Neural progenitor cell (in vitro differentiated cells): ENCODE measurements around the gene AKAP8L. TPM values are rescaled to one million over a fixed set of nuclear protein-coding genes. Genes with fewer than 3 reads are reported as not detected.
"Not testable (repeated sequence)": the region's sequence is repeated elsewhere in the genome, so short reads cannot be mapped to it uniquely, and the experiment has no call there.

Experiments used
- DNase-seq: peaks from one replicate; pipeline ENCODE4 v3.0.0-alpha.2; 2016; ENCODE audit warnings: low spot score
- H2AFZ ChIP-seq: fragments of 200-600 bp; sonication (generic); replicated peaks from 2 replicates; pipeline ENCODE4 v1.6.1; 2016; ENCODE audit warnings: antibody characterized with exemption
- H3F3A ChIP-seq: fragments of 200-600 bp; sonication (generic); 2 replicates; pipeline ENCODE4 v1.6.1; 2016; ENCODE audit warnings: antibody characterized with exemption, low read depth
- H3K27ac ChIP-seq: fragments of 200-600 bp; sonication (generic); 2 replicates; pipeline ENCODE4 v1.5.1; 2016; ENCODE audit warnings: mild to moderate bottlenecking
- H3K27me3 ChIP-seq: fragments of 200-600 bp; sonication (generic); 2 replicates; pipeline ENCODE4 v1.6.1; 2016; ENCODE audit warnings: mild to moderate bottlenecking, moderate library complexity
- H3K36me3 ChIP-seq: fragments of 200-600 bp; sonication (generic); 2 replicates; pipeline ENCODE4 v1.5.1; 2016
- H3K4me1 ChIP-seq: fragments of 200-600 bp; sonication (generic); 2 replicates; pipeline ENCODE4 v1.6.1; 2016; ENCODE audit warnings: mixed run types
- H3K4me2 ChIP-seq: fragments of 200-600 bp; sonication (generic); 2 replicates; pipeline ENCODE4 v1.6.1; 2016
- H3K4me3 ChIP-seq: fragments of 200-600 bp; sonication (generic); 2 replicates; pipeline ENCODE4 v1.5.1; 2016
- H3K79me2 ChIP-seq: fragments of 200-600 bp; sonication (generic); 2 replicates; pipeline ENCODE4 v1.6.1; 2016; ENCODE audit warnings: low read depth
- H3K9ac ChIP-seq: fragments of 200-600 bp; sonication (generic); 2 replicates; pipeline ENCODE4 v1.6.1; 2016
- H3K9me3 ChIP-seq: fragments of 200-600 bp; sonication (generic); 2 replicates; pipeline ENCODE4 v1.5.1; 2016; ENCODE audit warnings: low read depth
- H4K20me1 ChIP-seq: fragments of 200-600 bp; sonication (generic); 2 replicates; pipeline ENCODE4 v1.6.1; 2016; ENCODE audit warnings: low read depth
- H3K27ac Mint-ChIP-seq: 3 replicates; pipeline ENCODE4 v1.8.0; 2021; ENCODE audit warnings: mixed read lengths
- H3K27me3 Mint-ChIP-seq: 2 replicates; pipeline ENCODE4 v1.8.0; 2022; ENCODE audit warnings: low read depth, mild to moderate bottlenecking, inconsistent platforms, moderate library complexity, mixed read lengths; ENCODE audit not compliant: insufficient read depth
- H3K36me3 Mint-ChIP-seq: 3 replicates; pipeline ENCODE4 v1.8.0; 2021; ENCODE audit warnings: mixed read lengths
- H3K4me1 Mint-ChIP-seq: 3 replicates; pipeline ENCODE4 v1.8.0; 2021; ENCODE audit warnings: mixed read lengths
- H3K4me3 Mint-ChIP-seq: 3 replicates; pipeline ENCODE4 v1.8.0; 2021; ENCODE audit warnings: mild to moderate bottlenecking, moderate library complexity, mixed read lengths
- H3K9me3 Mint-ChIP-seq: 3 replicates; pipeline ENCODE4 v1.8.0; 2020; ENCODE audit warnings: mixed read lengths
- EZH2 ChIP-seq: fragments of 200-600 bp; sonication (generic); IDR thresholded peaks from 2 replicates; pipeline ENCODE4 v1.6.1; 2017; ENCODE audit warnings: antibody characterized with exemption, mild to moderate bottlenecking, moderate library complexity
- EZH2phosphoT487 ChIP-seq: fragments of 200-600 bp; sonication (generic); IDR thresholded peaks from 2 replicates; pipeline ENCODE4 v1.6.1; 2017; ENCODE audit warnings: antibody characterized with exemption
- total RNA-seq: library from RNA; depleted of rRNA; stranded (reverse); fragments of >200 nt; gene quantifications from 2 replicates; pipeline ENCODE4 v1.2.3, GENCODE V29; 2015; ENCODE audit warnings: low replicate concordance
- TF ChIP-seq, protein P1 (sequence below): fragments of 200-600 bp; sonication (generic); IDR thresholded peaks from 2 replicates; pipeline ENCODE4 v1.5.1; 2017; ENCODE audit warnings: antibody characterized with exemption, mild to moderate bottlenecking

Gene AKAP8L
- total RNA-seq, 1 donor from 2014 or later = 131 TPM

GRCh38 chr19:15412832-15413231, 6.0 kb downstream of the AKAP8L start:
- Histone ChIP-seq H3K36me3 (no peaks in the 10 kb centered on the region), H3K27ac (peak overlapping the region; percentile 72), H2AFZ (no peak overlapping the region), H3K9ac (no peak overlapping the region), H4K20me1 (peaks cover 95% of the 10 kb centered on the region), H3K27me3 (no peaks in the 10 kb centered on the region), H3F3A (peaks cover 8% of the 10 kb centered on the region), H3K4me1 (peaks cover 23% of the 10 kb centered on the region), H3K4me2 (peak overlapping the region; percentile 49), H3K9me3 (no peaks in the 10 kb centered on the region), H3K79me2 (peaks cover 100% of the 10 kb centered on the region), H3K4me3 (no peak overlapping the region)
- H3K27me3 Mint-ChIP-seq = no peaks in the 10 kb centered on the region
- TF ChIP-seq EZH2phosphoT487 (no peak), EZH2 (no peak)
- TF ChIP-seq, protein P1, sequence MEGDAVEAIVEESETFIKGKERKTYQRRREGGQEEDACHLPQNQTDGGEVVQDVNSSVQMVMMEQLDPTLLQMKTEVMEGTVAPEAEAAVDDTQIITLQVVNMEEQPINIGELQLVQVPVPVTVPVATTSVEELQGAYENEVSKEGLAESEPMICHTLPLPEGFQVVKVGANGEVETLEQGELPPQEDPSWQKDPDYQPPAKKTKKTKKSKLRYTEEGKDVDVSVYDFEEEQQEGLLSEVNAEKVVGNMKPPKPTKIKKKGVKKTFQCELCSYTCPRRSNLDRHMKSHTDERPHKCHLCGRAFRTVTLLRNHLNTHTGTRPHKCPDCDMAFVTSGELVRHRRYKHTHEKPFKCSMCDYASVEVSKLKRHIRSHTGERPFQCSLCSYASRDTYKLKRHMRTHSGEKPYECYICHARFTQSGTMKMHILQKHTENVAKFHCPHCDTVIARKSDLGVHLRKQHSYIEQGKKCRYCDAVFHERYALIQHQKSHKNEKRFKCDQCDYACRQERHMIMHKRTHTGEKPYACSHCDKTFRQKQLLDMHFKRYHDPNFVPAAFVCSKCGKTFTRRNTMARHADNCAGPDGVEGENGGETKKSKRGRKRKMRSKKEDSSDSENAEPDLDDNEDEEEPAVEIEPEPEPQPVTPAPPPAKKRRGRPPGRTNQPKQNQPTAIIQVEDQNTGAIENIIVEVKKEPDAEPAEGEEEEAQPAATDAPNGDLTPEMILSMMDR = no peak
- H3K27ac Mint-ChIP-seq = peak overlapping the region; percentile 51
- peaks cover 27% of the 10 kb centered on the region for H3K36me3 Mint-ChIP-seq
- H3K9me3 Mint-ChIP-seq = no peaks in the 10 kb centered on the region
- peaks cover 28% of the 10 kb centered on the region for H3K4me1 Mint-ChIP-seq
- no peak overlapping the region for H3K4me3 Mint-ChIP-seq
- DNase-seq = no peak

DNA sequence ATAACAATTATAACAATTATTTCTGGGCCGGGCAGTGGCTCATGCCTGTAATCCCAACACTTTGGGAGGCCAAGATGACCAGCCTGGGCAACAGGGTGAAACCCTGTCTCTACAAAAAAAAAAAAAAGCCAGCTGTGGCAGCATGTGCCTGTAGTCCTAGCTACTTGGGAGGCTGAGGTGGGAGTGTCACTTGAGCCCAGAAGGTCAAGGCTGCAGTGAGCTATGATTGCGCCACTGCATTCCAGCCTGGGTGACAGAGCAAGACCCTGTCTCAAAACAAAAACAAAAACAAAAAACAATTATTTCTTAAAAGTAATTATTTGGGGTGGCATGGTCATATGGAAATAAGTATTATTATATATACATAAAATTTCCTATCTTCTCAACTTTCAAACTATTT, 7.4 kb downstream of the AKAP8L start:
- not testable (repeated sequence) for H3K4me3 ChIP-seq, H3F3A ChIP-seq, H3K9ac ChIP-seq, H3K4me2 ChIP-seq, H3K9me3 Mint-ChIP-seq, H2AFZ ChIP-seq, H3K9me3 ChIP-seq, H3K27me3 ChIP-seq, H3K27ac ChIP-seq, H3K4me3 Mint-ChIP-seq, H3K27me3 Mint-ChIP-seq, H3K27ac Mint-ChIP-seq, H3K36me3 ChIP-seq, DNase-seq
- peaks cover 23% of the 10 kb centered on the region for H3K36me3 Mint-ChIP-seq
- H3K79me2 ChIP-seq = peaks cover 100% of the 10 kb centered on the region
- peaks cover 13% of the 10 kb centered on the region for H3K4me1 ChIP-seq
- H3K4me1 Mint-ChIP-seq = peaks cover 16% of the 10 kb centered on the region
- H4K20me1 ChIP-seq = peaks cover 95% of the 10 kb centered on the region

DNA sequence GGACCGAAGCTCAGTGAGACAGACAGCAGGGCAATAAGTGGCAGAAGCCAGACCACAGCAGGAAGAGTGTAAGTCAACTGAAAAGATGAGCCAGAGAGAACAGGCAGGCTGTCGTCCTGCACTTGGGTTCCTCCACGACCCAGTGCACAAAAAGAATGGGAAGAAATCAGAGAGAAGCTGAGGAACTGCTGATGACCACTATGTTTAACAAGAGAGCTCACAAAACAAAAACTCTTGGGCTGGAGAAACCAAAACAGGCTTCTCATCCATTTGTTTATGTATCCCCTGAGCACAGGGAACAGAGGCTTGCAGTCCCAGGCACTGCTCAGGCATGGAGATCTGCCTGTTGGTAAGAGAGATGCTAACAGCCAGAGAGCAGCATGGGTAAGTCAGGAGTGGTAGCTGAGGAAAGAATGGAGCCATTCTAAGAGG, 14.0 kb downstream of the AKAP8L start:
- peak overlapping the region; percentile 49 for H3K27ac ChIP-seq
- H3K9me3 Mint-ChIP-seq = no peaks in the 10 kb centered on the region
- H3K27me3 ChIP-seq = no peaks in the 10 kb centered on the region
- peaks cover 14% of the 10 kb centered on the region for H3K4me1 Mint-ChIP-seq
- peaks cover 10% of the 10 kb centered on the region for H3K4me1 ChIP-seq
- H3K4me3 Mint-ChIP-seq = peak overlapping the region; percentile 37
- H3K36me3 Mint-ChIP-seq = peaks cover 19% of the 10 kb centered on the region
- H3K27ac Mint-ChIP-seq = peak overlapping the region; percentile 77
- H3F3A ChIP-seq = no peaks in the 10 kb centered on the region
- H3K79me2 ChIP-seq = peaks cover 94% of the 10 kb centered on the region
- no peak for DNase-seq
- TF ChIP-seq EZH2phosphoT487 = no peak
- TF ChIP-seq, protein P1 = no peak
- TF ChIP-seq EZH2 = no peak
- no peaks in the 10 kb centered on the region for H3K9me3 ChIP-seq
- peaks cover 2% of the 10 kb centered on the region for H3K27me3 Mint-ChIP-seq
- H3K36me3 ChIP-seq = peaks cover 7% of the 10 kb centered on the region
- peak overlapping the region; percentile 18 for H3K4me2 ChIP-seq
- H3K4me3 ChIP-seq = no peak overlapping the region
- peak overlapping the region; percentile 27 for H3K9ac ChIP-seq
- H2AFZ ChIP-seq = no peak overlapping the region
- H4K20me1 ChIP-seq = peaks cover 96% of the 10 kb centered on the region

GRCh38 chr19:15404097-15404779, 14.6 kb downstream of the AKAP8L start:
- peaks cover 14% of the 10 kb centered on the region for H3K4me1 Mint-ChIP-seq
- Histone ChIP-seq H3K9ac (peak overlapping the region; percentile 27), H3K79me2 (peaks cover 89% of the 10 kb centered on the region), H3K4me2 (no peak overlapping the region), H3K27me3 (no peaks in the 10 kb centered on the region), H3F3A (no peaks in the 10 kb centered on the region), H3K4me1 (peaks cover 10% of the 10 kb centered on the region), H4K20me1 (peaks cover 94% of the 10 kb centered on the region), H3K36me3 (peaks cover 7% of the 10 kb centered on the region), H3K9me3 (no peaks in the 10 kb centered on the region), H3K27ac (no peak overlapping the region), H2AFZ (no peak overlapping the region), H3K4me3 (no peak overlapping the region)
- H3K36me3 Mint-ChIP-seq = peaks cover 14% of the 10 kb centered on the region
- no peak for TF ChIP-seq EZH2
- DNase-seq = no peak
- H3K4me3 Mint-ChIP-seq = no peak overlapping the region
- H3K9me3 Mint-ChIP-seq = no peaks in the 10 kb centered on the region
- peaks cover 2% of the 10 kb centered on the region for H3K27me3 Mint-ChIP-seq
- peak overlapping the region; percentile 55 for H3K27ac Mint-ChIP-seq
